HL-60 (cell line): ENCODE data around the gene TTYH3.
"Not testable (repeated sequence)": the region's sequence is repeated elsewhere in the genome, so short reads cannot be mapped to it uniquely, and the experiment has no call there.

Experiments
- DNase-seq, 2 experiments: peaks; one replicate each; pipeline ENCODE4 v3.0.0-alpha.2; 2010 to 2020; ENCODE audit warnings: low read depth in 1 of 2, low spot score in 1 of 2
- H3K27ac ChIP-seq: fragments of 250-450 bp; sonication (Bioruptor Pico); replicated peaks from 2 replicates; pipeline ENCODE4 v1.5.1; 2020; ENCODE audit warnings: mild to moderate bottlenecking, moderate library complexity
- H3K27me3 ChIP-seq: fragments of 250-450 bp; sonication (Bioruptor Pico); 2 replicates; pipeline ENCODE4 v1.5.1; 2021; ENCODE audit warnings: mild to moderate bottlenecking, moderate library complexity; ENCODE audit not compliant: insufficient read depth, poor library complexity, severe bottlenecking
- H3K4me3 ChIP-seq: replicated peaks from 2 replicates; pipeline ENCODE4 v1.5.1; 2011; ENCODE audit warnings: mild to moderate bottlenecking, control low read depth, low read length; ENCODE audit not compliant: insufficient read depth
- CTCF ChIP-seq: IDR thresholded peaks from one replicate; pipeline ENCODE4 v1.5.1; 2011; ENCODE audit warnings: low read length, control low read depth, inconsistent platforms; ENCODE audit not compliant: insufficient read depth
- GABPA ChIP-seq: IDR thresholded peaks from 2 replicates; pipeline ENCODE4 v1.6.1; 2012; ENCODE audit warnings: low read depth
- POLR2AphosphoS5 ChIP-seq: IDR thresholded peaks from 2 replicates; pipeline ENCODE4 v1.6.1; 2012; ENCODE audit warnings: low read depth
- REST ChIP-seq: IDR thresholded peaks from 2 replicates; pipeline ENCODE4 v1.6.1; 2012; ENCODE audit warnings: low read depth; ENCODE audit not compliant: insufficient replicate concordance
- SPI1 ChIP-seq: IDR thresholded peaks from 2 replicates; pipeline ENCODE4 v1.6.1; 2012; ENCODE audit warnings: low read depth, mild to moderate bottlenecking, borderline replicate concordance

Gene TTYH3

GRCh38 chr7:2589341-2589740 lies 42.4 kb upstream of the TTYH3 start:
- H3K27ac ChIP-seq, result no peak overlapping the region
- TF ChIP-seq POLR2AphosphoS5 (no peak), GABPA (no peak), SPI1 (no peak), CTCF (no peak), REST (no peak)
- no peak for DNase-seq
- no peak overlapping the region for H3K4me3 ChIP-seq
- H3K27me3 ChIP-seq, result no peaks in the 10 kb centered on the region

- H3K27ac ChIP-seq, H3K4me3 ChIP-seq, DNase-seq, H3K27me3 ChIP-seq: not testable (repeated sequence)
Measured at GRCh38 chr7:2589941-2590340, 41.8 kb upstream of the TTYH3 start.

DNA sequence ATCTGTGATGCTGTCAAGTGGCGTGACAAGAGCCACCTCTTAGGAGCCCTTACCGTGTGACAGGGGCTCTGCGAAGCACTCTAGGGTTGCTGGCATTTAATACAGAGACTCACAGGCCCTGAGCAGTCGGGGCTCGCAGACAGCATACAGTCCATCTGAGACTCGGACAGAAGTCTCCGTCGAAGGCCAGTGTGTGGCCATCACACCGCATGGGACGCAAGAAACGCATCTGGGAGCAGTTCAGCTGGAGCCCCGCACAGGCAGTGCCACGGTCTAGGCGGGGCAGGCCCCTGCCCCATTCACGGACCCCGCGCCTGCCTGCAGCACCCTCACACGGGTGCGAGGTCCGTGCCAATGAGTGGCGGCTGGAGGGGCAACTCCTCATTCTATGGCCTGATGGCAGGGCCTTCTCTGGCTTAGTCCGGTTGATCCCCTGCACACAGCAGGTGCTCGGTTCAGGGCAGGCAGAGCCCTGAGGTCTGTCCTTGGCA lies 39.4 kb upstream of the TTYH3 start:
- Histone ChIP-seq H3K27me3 (no peaks in the 10 kb centered on the region), H3K4me3 (no peak overlapping the region), H3K27ac (no peak overlapping the region)
- DNase-seq, result no peak
- TF ChIP-seq CTCF (no peak), REST (no peak)

DNA sequence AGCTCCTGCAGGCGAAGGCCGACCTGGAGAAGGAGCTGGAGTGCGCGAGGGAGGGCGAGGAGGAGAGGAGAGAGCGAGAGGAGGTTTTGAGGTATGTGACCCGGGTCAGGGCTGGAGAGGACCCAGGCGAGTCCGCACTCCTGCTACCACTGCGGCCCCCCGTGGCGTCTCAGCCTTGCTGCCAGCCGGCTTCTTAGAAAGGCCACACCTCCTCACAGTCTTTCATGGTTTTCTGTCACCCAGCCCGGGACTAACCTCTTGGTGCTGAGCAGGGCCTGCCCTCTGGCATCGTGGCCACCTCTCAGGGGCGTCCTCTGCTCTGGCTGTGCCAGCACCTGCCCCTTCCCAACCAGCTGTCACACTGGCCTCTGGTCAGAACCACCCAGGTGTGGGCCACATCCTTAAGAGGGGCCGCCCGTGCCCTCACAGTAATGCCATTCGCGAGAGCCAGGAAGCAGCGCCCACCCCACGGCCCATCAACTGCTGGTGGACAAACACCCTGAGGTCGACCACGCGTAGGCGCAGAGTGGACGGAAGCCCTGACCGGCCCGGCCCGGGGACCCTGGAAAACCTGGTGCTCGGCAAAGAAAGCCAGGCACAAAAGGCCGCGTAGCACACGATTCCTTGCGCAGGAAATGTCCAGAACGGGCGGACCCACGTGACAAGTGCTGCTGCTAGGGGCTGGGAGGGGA lies 38.6 kb upstream of the TTYH3 start:
- no peak for DNase-seq
- no peak overlapping the region for H3K4me3 ChIP-seq
- H3K27me3 ChIP-seq, result no peaks in the 10 kb centered on the region
- no peak overlapping the region for H3K27ac ChIP-seq
- no peak for TF ChIP-seq GABPA
- no peak for TF ChIP-seq CTCF
- TF ChIP-seq REST, result no peak
- no peak for TF ChIP-seq SPI1
- TF ChIP-seq POLR2AphosphoS5, result no peak
